Mucosa of descending colon (tissue), 3 donors: ENCODE measurements around the gene RIN1. TPM values are rescaled to one million over a fixed set of nuclear protein-coding genes. Genes with fewer than 3 reads are reported as not detected.

ENCODE experiments used
- ATAC-seq: fragments of 200-7000 bp; cut with Tn5 transposase; one replicate; pipeline ENCODE4 v1.9.1; 2020; ENCODE audit warnings: mild to moderate bottlenecking, moderate library complexity
- DNase-seq, 3 donors: peaks; one replicate each; pipeline ENCODE4 v3.0.0-alpha.2; 2020
- H3K36me3 ChIP-seq: fragments of 200-600 bp; one replicate; pipeline ENCODE4 v1.8.0; 2021; ENCODE audit warnings: low read depth, mild to moderate bottlenecking
- H3K4me1 ChIP-seq: fragments of 200-600 bp; one replicate; pipeline ENCODE4 v1.8.0; 2021; ENCODE audit warnings: low read depth, mild to moderate bottlenecking
- H3K4me3 ChIP-seq: fragments of 200-600 bp; one replicate; pipeline ENCODE4 v1.8.0; 2021; ENCODE audit warnings: mild to moderate bottlenecking
- H3K9me3 ChIP-seq: fragments of 200-600 bp; one replicate; pipeline ENCODE4 v1.8.0; 2021; ENCODE audit warnings: mild to moderate bottlenecking
- CTCF ChIP-seq: fragments of 200-600 bp; IDR thresholded peaks from one replicate; pipeline ENCODE4 v1.8.0; 2022; ENCODE audit warnings: antibody characterized with exemption, mild to moderate bottlenecking
- intact Hi-C, 2 donors: fragments of 100-400 bp; cut with DNase I in 1 of 2; cut with micrococcal nuclease in 1 of 2; formaldehyde crosslinking; loops; one replicate each; pipeline versions ENCODE4 v1.11.0 to v1.11.1; 2022; cut with DNase I, micrococcal nuclease
- total RNA-seq, 3 donors: library from RNA; stranded (reverse); fragmentation: NEBNext Ultra II Directional in 2 of 3; extraction: Animal tissue kit (Norgen Biotek cat#: 25700) in 2 of 3; gene quantifications; one replicate each; pipeline versions ENCODE4 v1.2.1 to v1.2.4, GENCODE V29; 2021 to 2023
- donor health status: DM: no; HTN: no; CAD: no; lungs with moderate emphysema.
- donor health status: DM: no; HTN: no; CAD: no.
- donor health status: DM: no; HTN: yes; CAD: no.

Gene RIN1
- total RNA-seq, 3 donors from 2014 or later = 5.2 to 12.7 (median 9.5) TPM

GRCh38 chr11:66329165-66329673 lies 7.0 kb downstream of the RIN1 start:
- TF ChIP-seq CTCF = no peak
- DNase-seq = peak in 1 of 3 donors; percentile 7
- ATAC-seq = no peak
- Histone ChIP-seq H3K4me1 (peaks cover 11% of the 10 kb centered on the region), H3K36me3 (no peaks in the 10 kb centered on the region), H3K4me3 (no peak overlapping the region), H3K9me3 (no peaks in the 10 kb centered on the region)
- intact Hi-C loops = no loop called here

GRCh38 chr11:66328302-66329144 lies 7.7 kb downstream of the RIN1 start:
- intact Hi-C loops = no loop called here
- DNase-seq = peak; percentile 82 to 88 (median 82)
- peak; percentile 89 for ATAC-seq
- Histone ChIP-seq H3K4me3 (no peak overlapping the region), H3K9me3 (no peaks in the 10 kb centered on the region), H3K4me1 (peaks cover 11% of the 10 kb centered on the region), H3K36me3 (no peaks in the 10 kb centered on the region)
- peak; percentile 95 for TF ChIP-seq CTCF

- ATAC-seq (peak; percentile 54), DNase-seq (peak in 1 of 3 donors; percentile 62)
- Histone ChIP-seq H3K4me3 (no peak overlapping the region), H3K36me3 (no peaks in the 10 kb centered on the region), H3K4me1 (peaks cover 11% of the 10 kb centered on the region), H3K9me3 (no peaks in the 10 kb centered on the region)
- intact Hi-C loops = no loop called here
- TF ChIP-seq CTCF = no peak
These were observed 8.3 kb downstream of the RIN1 start for GRCh38 chr11:66328031-66328301.

- ATAC-seq (no peak), DNase-seq (no peak)
- Histone ChIP-seq H3K9me3 (no peaks in the 10 kb centered on the region), H3K4me3 (no peak overlapping the region), H3K4me1 (peaks cover 11% of the 10 kb centered on the region), H3K36me3 (no peaks in the 10 kb centered on the region)
- intact Hi-C loops = no loop called here
- no peak for TF ChIP-seq CTCF
These were observed 8.8 kb downstream of the RIN1 start for GRCh38 chr11:66327171-66328030.

- peak; percentile 3 for ATAC-seq
- Histone ChIP-seq H3K4me3 (no peak overlapping the region), H3K9me3 (no peaks in the 10 kb centered on the region), H3K36me3 (no peaks in the 10 kb centered on the region), H3K4me1 (peaks cover 11% of the 10 kb centered on the region)
- intact Hi-C loops = no loop called here
- peak in 2 of 3 donors; percentile 43 to 71 for DNase-seq
- TF ChIP-seq CTCF = no peak
These were observed 9.7 kb downstream of the RIN1 start for GRCh38 chr11:66326261-66327111.
